ENCODE data around the gene KIF2B.
"Not testable (repeated sequence)": the region's sequence is repeated elsewhere in the genome, so short reads cannot be mapped to it uniquely, and the experiment has no call there.

The KIF2B gene

GRCh38 chr17:53823341-53824050 lies 769 bp downstream of the KIF2B start:
- no peak for ATAC-seq
- TF ChIP-seq TSHZ2 (CRISPR knock-in tag; IDR thresholded peaks at IDR 0.05) (no peak), ZNF8 (CRISPR knock-in tag; IDR thresholded peaks at IDR 0.05) (no peak), CREB5 (CRISPR knock-in tag; IDR thresholded peaks at IDR 0.05; ENCODE audit: low read depth) (no peak), CSRNP3 (CRISPR knock-in tag; IDR thresholded peaks at IDR 0.05) (no peak), ZFP3 (CRISPR knock-in tag; IDR thresholded peaks at IDR 0.05) (no peak)

- ATAC-seq = not testable (repeated sequence)
These were observed 12.0 kb downstream of the KIF2B start for GRCh38 chr17:53834771-53835170.

- TF ChIP-seq PATZ1 (CRISPR knock-in tag; IDR thresholded peaks at IDR 0.05; ENCODE audit: borderline replicate concordance) = no peak
- no peak for TF ChIP-seq ZC3H10 (CRISPR knock-in tag; IDR thresholded peaks at IDR 0.05)
- no peak for TF ChIP-seq BACH2 (CRISPR knock-in tag; IDR thresholded peaks at IDR 0.05; ENCODE audit: borderline replicate concordance)
- TF ChIP-seq OSR1 (CRISPR knock-in tag; IDR thresholded peaks at IDR 0.05) = no peak
- no peak for TF ChIP-seq ZNF8 (CRISPR knock-in tag; IDR thresholded peaks at IDR 0.05)
- TF ChIP-seq ESRRG (CRISPR knock-in tag; IDR thresholded peaks at IDR 0.05) = no peak
- no peak for TF ChIP-seq ISL1 (CRISPR knock-in tag; IDR thresholded peaks at IDR 0.05)
- no peak for TF ChIP-seq SNAI2 (CRISPR knock-in tag; IDR thresholded peaks at IDR 0.05)
- no peak for TF ChIP-seq POU6F1 (CRISPR knock-in tag; IDR thresholded peaks at IDR 0.05; ENCODE audit: borderline replicate concordance, low read depth)
- ATAC-seq = no peak
These were observed 14.4 kb downstream of the KIF2B start for GRCh38 chr17:53837131-53837530.

GRCh38 chr17:53844491-53845107 lies 21.9 kb downstream of the KIF2B start:
- ATAC-seq = no peak
- no peak for TF ChIP-seq ESRRG (CRISPR knock-in tag; IDR thresholded peaks at IDR 0.05)
- no peak for TF ChIP-seq OSR1 (CRISPR knock-in tag; IDR thresholded peaks at IDR 0.05)
- no peak for TF ChIP-seq RARB (CRISPR knock-in tag; IDR thresholded peaks at IDR 0.05)
- TF ChIP-seq TOX (CRISPR knock-in tag; IDR thresholded peaks at IDR 0.05; ENCODE audit: borderline replicate concordance) = no peak
- no peak for TF ChIP-seq ZNF70 (CRISPR knock-in tag; IDR thresholded peaks at IDR 0.05)

- ATAC-seq = not testable (repeated sequence)
These were observed 48.4 kb downstream of the KIF2B start for GRCh38 chr17:53871128-53871527.
